Mucosa of stomach (tissue), 1 donor: ENCODE data around the gene MOGAT2.
"Not testable (repeated sequence)": the region's sequence is repeated elsewhere in the genome, so short reads cannot be mapped to it uniquely, and the experiment has no call there.

ENCODE experiments used
- H3K27me3 ChIP-seq: one replicate; pipeline ENCODE4 v1.7.0; 2013; ENCODE audit warnings: mild to moderate bottlenecking, low read length; ENCODE audit not compliant: control insufficient read depth, insufficient read depth
- H3K36me3 ChIP-seq: one replicate; pipeline ENCODE4 v1.7.0; 2013; ENCODE audit warnings: low read length; ENCODE audit not compliant: control insufficient read depth, insufficient read depth
- H3K4me1 ChIP-seq: one replicate; pipeline ENCODE4 v1.7.0; 2013; ENCODE audit warnings: mild to moderate bottlenecking, low read length; ENCODE audit not compliant: control insufficient read depth, insufficient read depth
- H3K4me3 ChIP-seq: one replicate; pipeline ENCODE4 v1.7.0; 2013; ENCODE audit warnings: low read length
- H3K9ac ChIP-seq: one replicate; pipeline ENCODE4 v1.7.0; 2013; ENCODE audit warnings: mild to moderate bottlenecking, low read length, moderate library complexity
- H3K9me3 ChIP-seq: one replicate; pipeline ENCODE4 v1.7.0; 2013; ENCODE audit warnings: mild to moderate bottlenecking, low read length, moderate library complexity; ENCODE audit not compliant: control insufficient read depth
- donor health status: Pancreatic carcinoma.

Gene MOGAT2

DNA sequence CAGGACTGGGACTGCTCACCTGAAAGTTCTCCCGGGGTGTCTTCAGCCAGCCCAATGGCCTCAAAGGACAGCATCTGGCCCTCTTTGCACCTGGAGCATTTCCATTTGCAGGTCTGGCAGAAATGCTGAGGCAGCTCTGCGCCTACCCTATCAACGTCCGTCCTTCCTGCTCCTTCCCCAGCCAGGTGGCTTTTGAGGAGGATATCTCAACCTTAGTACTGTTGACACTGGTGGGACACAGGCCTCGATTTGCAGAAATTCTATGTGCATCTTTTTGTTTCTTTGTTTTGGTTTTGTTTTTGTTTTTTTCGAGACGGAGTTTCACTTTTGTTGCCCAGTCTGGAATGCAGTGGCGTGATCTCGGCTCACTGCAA, 5.0 kb downstream of the MOGAT2 start:
- Histone ChIP-seq H3K9me3 (no peaks in the 10 kb centered on the region), H3K4me1 (peaks cover 23% of the 10 kb centered on the region), H3K4me3 (no peak overlapping the region), H3K36me3 (no peaks in the 10 kb centered on the region), H3K9ac (no peak overlapping the region), H3K27me3 (no peaks in the 10 kb centered on the region)

DNA sequence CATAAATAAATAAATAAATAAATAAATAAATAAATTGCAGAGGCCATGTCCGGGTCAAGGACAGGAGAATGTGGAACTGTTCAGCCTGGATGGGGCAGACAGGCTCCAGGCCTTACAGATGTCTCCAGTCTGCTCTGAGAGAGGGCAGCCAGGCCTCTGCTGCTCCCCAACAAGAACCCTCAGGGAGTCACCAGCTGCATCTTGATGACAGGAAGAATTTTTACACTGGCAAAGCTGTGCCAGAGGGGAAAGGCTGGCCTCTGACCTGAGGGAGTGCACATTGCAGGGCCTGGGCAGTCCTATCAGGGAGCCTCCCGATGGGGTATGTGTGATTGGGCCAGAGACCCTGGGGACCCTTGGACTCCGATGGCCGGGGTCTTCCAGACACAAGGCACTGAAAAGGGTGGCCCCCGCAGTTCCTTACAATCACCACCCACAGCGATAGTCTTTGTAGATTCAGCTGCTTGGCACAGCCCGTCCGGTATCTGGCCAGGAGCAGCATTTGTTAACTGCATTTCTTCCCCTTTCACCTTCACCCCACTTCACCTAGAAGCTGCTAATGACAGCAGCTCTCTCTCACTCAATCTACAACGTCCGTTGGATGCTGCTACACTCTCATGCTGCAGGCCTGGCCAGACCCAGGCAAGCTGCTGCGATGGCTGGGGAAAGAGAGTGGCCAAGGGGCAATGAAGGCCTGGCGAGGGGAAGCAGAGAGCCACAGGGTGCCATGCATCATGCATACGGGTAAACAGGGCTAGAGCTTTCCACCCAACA, 8.1 kb downstream of the MOGAT2 start:
- H3K4me1 ChIP-seq, result no peaks in the 10 kb centered on the region
- no peak overlapping the region for H3K4me3 ChIP-seq
- H3K9ac ChIP-seq, result no peak overlapping the region
- H3K27me3 ChIP-seq, result no peaks in the 10 kb centered on the region
- H3K36me3 ChIP-seq, result no peaks in the 10 kb centered on the region
- no peaks in the 10 kb centered on the region for H3K9me3 ChIP-seq

DNA sequence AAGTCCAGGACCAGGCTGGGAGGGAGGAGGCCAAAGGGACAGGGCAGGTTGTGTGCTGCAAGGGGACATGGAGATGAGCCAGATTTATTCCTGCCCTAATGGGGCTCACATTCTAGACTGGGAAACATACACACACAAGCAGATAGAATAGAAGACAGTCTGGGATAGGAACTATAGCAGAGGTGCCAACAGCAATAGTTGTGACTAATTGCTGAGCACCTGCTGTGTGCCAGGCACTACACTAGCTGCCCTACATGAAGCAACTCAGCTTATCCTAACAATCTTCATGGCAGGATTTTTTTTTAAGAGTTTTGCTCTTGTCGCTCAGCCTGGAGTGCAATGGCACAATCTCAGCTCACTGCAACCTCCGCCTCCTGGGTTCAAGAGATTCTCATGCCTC, 11.4 kb downstream of the MOGAT2 start:
- H3K9ac ChIP-seq, result no peak overlapping the region
- no peaks in the 10 kb centered on the region for H3K36me3 ChIP-seq
- H3K4me3 ChIP-seq, result no peak overlapping the region
- H3K4me1 ChIP-seq, result peaks cover 15% of the 10 kb centered on the region
- no peaks in the 10 kb centered on the region for H3K9me3 ChIP-seq
- H3K27me3 ChIP-seq, result no peaks in the 10 kb centered on the region

DNA sequence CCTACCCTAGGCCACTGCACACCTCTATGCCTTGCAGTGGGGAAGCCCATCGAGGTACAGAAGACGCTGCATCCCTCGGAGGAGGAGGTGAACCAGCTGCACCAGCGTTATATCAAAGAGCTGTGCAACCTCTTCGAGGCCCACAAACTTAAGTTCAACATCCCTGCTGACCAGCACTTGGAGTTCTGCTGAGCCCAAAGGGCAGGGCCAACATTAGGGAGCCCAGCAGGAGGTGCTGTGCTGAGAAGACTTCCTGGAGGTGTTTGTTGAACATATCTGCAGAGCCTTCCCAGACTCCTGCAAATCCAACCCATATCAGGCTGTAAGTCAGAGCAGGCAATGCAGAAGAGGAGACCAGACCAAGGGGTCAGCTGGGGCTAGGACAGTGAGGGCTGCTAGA, 13.5 kb downstream of the MOGAT2 start:
- H3K4me1 ChIP-seq, result peaks cover 33% of the 10 kb centered on the region
- H3K27me3 ChIP-seq, result no peaks in the 10 kb centered on the region
- no peak overlapping the region for H3K9ac ChIP-seq
- no peaks in the 10 kb centered on the region for H3K36me3 ChIP-seq
- H3K4me3 ChIP-seq, result no peak overlapping the region
- H3K9me3 ChIP-seq, result no peaks in the 10 kb centered on the region

DNA sequence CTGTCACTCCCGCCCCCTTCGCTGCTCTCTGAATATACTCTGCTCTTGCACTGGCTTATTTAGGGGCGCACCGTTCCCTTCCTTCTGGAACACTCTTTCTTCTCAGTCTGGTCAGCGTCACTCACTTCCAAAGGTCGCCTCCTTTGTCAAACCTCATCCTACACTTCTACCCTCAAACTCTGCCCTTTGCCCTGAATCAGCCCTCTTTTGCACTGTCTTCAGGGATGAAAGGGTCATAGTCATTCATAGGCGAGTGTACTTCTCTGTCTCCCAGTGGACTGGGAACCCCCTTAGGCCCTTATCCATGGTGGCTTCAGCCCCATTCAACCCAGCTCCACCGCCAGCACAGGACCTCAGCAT, 15.4 kb downstream of the MOGAT2 start:
- H3K27me3 ChIP-seq, result no peaks in the 10 kb centered on the region
- H3K36me3 ChIP-seq, result no peaks in the 10 kb centered on the region
- H3K9me3 ChIP-seq, result no peaks in the 10 kb centered on the region
- peak overlapping the region; percentile 22 for H3K9ac ChIP-seq
- H3K4me1 ChIP-seq, result peaks cover 33% of the 10 kb centered on the region
- no peak overlapping the region for H3K4me3 ChIP-seq

DNA sequence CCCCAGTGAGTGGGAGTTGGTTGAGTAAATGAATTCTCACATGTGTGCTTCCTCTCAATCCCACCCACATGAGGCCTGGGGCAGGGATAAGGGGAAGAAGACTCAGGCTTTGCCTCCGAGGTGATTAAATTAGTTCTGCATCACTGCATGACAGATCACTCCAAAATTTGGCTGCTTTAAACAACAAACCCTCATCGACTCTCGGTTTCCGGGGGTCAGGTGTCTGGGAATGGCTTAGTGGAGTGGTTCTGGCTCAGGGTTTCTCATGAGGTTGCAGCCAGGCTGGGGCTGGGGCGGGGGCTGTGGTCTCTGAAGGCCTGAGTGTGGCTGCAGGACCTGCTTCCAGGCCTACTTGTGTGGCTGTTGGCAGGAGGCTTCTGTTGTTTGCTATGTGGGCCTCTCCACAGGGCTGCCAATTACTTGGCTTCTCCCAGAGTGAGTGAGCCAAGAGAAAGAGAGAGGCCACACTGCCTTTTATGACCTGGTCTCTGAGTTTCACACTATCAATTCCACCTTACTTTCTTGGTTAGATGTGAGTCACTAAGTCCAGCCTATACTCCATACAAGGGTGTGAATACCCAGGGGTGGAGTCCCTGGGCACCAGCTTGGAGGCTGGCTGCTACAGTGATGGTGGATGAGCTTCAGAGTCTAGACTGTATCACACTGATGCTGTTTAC, 15.9 kb downstream of the MOGAT2 start:
- no peaks in the 10 kb centered on the region for H3K9me3 ChIP-seq
- no peak overlapping the region for H3K4me3 ChIP-seq
- H3K9ac ChIP-seq, result peak overlapping the region; percentile 69
- no peaks in the 10 kb centered on the region for H3K36me3 ChIP-seq
- H3K27me3 ChIP-seq, result no peaks in the 10 kb centered on the region
- H3K4me1 ChIP-seq, result peaks cover 33% of the 10 kb centered on the region

DNA sequence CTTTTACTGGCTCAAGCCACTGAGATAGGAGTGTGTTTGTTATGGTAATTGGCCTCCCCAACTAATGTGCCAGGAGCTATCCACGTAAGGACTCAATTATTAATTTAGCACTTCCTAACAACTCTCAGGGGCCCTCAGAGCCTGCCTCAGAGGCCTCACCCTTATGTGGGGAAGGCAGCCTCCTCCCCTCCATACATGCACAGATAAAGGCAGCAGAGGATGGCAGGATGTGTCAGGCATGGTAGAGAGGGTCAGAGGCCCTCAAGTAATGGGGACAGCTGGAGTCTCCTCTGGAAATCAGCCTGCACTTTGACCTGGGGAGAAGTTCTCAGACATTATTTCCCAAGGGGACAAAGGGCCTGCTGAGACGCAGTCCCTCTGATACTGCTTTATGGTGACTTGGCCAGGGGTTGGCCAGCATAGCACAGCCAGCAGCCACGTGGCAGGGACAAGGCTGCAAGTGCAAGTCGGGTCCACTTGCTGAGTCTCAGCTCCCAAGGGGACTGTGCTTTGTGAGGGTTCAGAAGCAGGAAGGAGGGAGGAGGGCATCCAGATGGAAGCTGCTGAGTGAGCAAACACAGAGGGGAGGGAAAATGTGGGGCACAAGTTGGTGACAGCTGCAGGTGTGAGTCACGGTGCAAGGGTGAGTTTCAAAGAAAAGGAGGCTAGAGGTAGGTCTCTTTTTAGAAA, 17.0 kb downstream of the MOGAT2 start:
- no peaks in the 10 kb centered on the region for H3K9me3 ChIP-seq
- H3K4me1 ChIP-seq, result peaks cover 33% of the 10 kb centered on the region
- peak overlapping the region; percentile 28 for H3K4me3 ChIP-seq
- peak overlapping the region; percentile 69 for H3K9ac ChIP-seq
- H3K27me3 ChIP-seq, result no peaks in the 10 kb centered on the region
- H3K36me3 ChIP-seq, result no peaks in the 10 kb centered on the region

DNA sequence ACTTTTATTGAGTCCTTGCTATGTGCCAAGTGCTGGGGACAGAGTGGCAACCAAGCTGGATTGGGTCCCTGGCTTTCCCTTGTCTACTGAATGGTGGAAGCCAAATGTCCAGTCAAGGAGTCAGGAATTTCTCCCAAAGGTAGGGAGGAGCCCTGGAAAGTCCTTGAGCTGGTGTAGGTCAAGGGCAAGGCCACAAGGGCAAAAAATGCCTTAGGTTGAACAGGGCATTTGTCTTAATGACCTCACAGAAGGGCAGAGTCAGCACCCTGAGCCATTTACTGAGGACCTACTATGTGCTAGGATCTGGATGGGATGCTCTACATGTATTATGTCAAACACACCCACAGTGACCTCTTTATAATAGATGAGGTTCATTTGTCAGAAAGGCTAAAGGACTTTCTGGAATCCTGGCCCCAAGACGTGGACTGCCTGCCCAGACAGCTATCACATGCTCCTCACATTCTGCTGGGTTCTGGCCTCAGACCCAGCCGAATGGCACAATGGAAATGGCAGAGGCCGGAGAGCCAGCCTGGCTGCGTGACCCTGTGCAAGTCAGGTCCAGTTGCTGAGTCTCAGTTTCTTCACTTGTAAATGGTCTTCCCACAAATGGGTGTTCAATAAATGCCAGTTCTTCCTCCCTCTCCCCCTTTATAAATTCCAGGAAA, 17.7 kb downstream of the MOGAT2 start:
- H3K4me1 ChIP-seq, result peaks cover 39% of the 10 kb centered on the region
- no peaks in the 10 kb centered on the region for H3K9me3 ChIP-seq
- no peaks in the 10 kb centered on the region for H3K36me3 ChIP-seq
- no peaks in the 10 kb centered on the region for H3K27me3 ChIP-seq
- no peak overlapping the region for H3K9ac ChIP-seq
- H3K4me3 ChIP-seq, result no peak overlapping the region

DNA sequence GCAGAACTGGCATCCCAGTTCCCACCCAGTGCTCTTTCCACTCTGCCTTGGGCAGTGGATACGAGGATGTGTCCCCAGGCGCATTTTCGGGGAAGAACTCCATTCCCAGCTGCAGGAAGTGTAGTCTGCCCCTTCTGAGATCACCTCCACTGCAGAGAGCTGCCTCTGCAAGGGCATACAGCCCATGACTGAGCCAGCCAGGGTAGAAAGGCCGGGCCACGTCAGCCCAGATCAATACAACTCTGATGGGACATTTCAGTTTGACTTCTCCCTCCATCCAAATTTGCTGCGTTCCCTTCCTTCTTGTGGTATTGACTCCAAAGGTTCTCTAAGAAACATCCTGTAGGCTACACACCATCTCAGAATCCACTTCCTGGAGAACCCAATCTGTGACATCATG, 19.7 kb downstream of the MOGAT2 start:
- Histone ChIP-seq H3K4me3 (no peak overlapping the region), H3K27me3 (no peaks in the 10 kb centered on the region), H3K36me3 (no peaks in the 10 kb centered on the region), H3K9me3 (no peaks in the 10 kb centered on the region), H3K9ac (no peak overlapping the region), H3K4me1 (peaks cover 42% of the 10 kb centered on the region)

DNA sequence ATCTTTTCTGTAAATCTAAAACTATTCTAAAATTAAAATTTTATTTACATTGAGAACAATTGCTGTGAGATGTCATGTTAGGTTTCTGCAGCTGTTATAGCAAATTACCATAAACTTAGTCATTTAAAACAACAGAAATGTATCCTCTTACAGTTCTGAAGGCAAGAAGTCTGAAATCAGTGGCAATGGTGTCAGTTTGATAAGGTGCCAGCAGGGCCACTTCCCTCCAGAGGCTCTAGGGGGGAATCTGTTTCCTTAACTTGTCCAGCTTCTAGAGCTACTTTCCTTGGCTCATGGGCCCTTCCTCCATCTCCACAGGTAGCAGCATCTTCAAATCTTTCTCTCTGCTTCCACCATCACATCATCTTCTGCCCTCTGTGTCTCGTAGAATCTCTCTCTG, 23.0 kb downstream of the MOGAT2 start:
- no peaks in the 10 kb centered on the region for H3K36me3 ChIP-seq
- H3K27me3 ChIP-seq, result no peaks in the 10 kb centered on the region
- no peaks in the 10 kb centered on the region for H3K9me3 ChIP-seq
- H3K9ac ChIP-seq, result no peak overlapping the region
- H3K4me3 ChIP-seq, result no peak overlapping the region
- peaks cover 26% of the 10 kb centered on the region for H3K4me1 ChIP-seq

DNA sequence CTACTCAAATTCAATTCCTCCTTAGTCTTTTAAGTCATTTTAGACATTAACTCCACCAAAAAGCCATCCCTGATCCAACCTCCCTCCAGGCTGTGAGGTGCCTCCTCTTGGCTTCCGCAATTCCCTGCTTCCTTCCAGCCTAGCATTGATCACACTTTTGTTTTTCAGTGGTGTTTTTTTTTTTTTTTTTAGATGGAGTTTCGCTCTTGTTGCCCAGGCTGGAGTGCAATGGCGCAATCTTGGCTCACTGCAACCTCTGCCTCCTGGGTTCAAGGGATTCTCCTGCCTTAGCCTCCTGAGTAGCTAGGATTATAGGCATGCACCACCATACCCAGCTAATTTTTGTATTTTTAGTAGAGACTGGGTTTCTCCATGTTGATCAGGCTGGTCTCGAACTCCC, 25.5 kb downstream of the MOGAT2 start:
- peaks cover 35% of the 10 kb centered on the region for H3K4me1 ChIP-seq
- not testable (repeated sequence) for H3K9me3 ChIP-seq, H3K9ac ChIP-seq, H3K27me3 ChIP-seq, H3K4me3 ChIP-seq, H3K36me3 ChIP-seq
